T-helper 2 cell treated with Interferon-gamma antibody and Interleukin-4, amounts not matched to agents 5 μg/mL and 100 μg/mL, for 36 hours (primary cell): Measurements from ENCODE around the gene ADIRF.

Experiments
- DNase-seq: peaks from one replicate; pipeline ENCODE4 v3.0.0; 2021; ENCODE audit warnings: low spot score
- H3K27ac Mint-ChIP-seq: one replicate; pipeline ENCODE4 v1.8.0; 2021; ENCODE audit warnings: mild to moderate bottlenecking, mixed read lengths
- H3K27me3 Mint-ChIP-seq: one replicate; pipeline ENCODE4 v1.8.0; 2021; ENCODE audit warnings: low read depth, mixed read lengths
- H3K36me3 Mint-ChIP-seq: one replicate; pipeline ENCODE4 v1.8.0; 2021; ENCODE audit warnings: low read depth, mixed read lengths
- H3K4me1 Mint-ChIP-seq: one replicate; pipeline ENCODE4 v1.8.0; 2021; ENCODE audit warnings: low read depth, mixed read lengths
- H3K4me3 Mint-ChIP-seq: one replicate; pipeline ENCODE4 v1.8.0; 2022; ENCODE audit warnings: mild to moderate bottlenecking, moderate library complexity, mixed read lengths
- H3K9me3 Mint-ChIP-seq: one replicate; pipeline ENCODE4 v1.8.0; 2021; ENCODE audit warnings: mixed read lengths

The ADIRF gene

GRCh38 chr10:86961481-86962091 is 6.7 kb upstream of the ADIRF start:
- DNase-seq: no peak
- Mint-ChIP-seq H3K27ac (no peak overlapping the region), H3K27me3 (no peaks in the 10 kb centered on the region), H3K36me3 (no peaks in the 10 kb centered on the region), H3K4me1 (peaks cover 11% of the 10 kb centered on the region), H3K9me3 (no peaks in the 10 kb centered on the region), H3K4me3 (no peak overlapping the region)

- peaks cover 13% of the 10 kb centered on the region for H3K4me1 Mint-ChIP-seq
- H3K9me3 Mint-ChIP-seq: no peaks in the 10 kb centered on the region
- DNase-seq: no peak
- H3K4me3 Mint-ChIP-seq: no peak overlapping the region
- H3K27me3 Mint-ChIP-seq: no peaks in the 10 kb centered on the region
- H3K27ac Mint-ChIP-seq: no peak overlapping the region
- no peaks in the 10 kb centered on the region for H3K36me3 Mint-ChIP-seq
These were observed 5.9 kb upstream of the ADIRF start for GRCh38 chr10:86962136-86962980.

- H3K9me3 Mint-ChIP-seq: no peaks in the 10 kb centered on the region
- H3K36me3 Mint-ChIP-seq: no peaks in the 10 kb centered on the region
- H3K27ac Mint-ChIP-seq: no peak overlapping the region
- H3K27me3 Mint-ChIP-seq: no peaks in the 10 kb centered on the region
- H3K4me3 Mint-ChIP-seq: no peak overlapping the region
- DNase-seq: no peak
- peaks cover 16% of the 10 kb centered on the region for H3K4me1 Mint-ChIP-seq
These were observed 5.3 kb upstream of the ADIRF start for GRCh38 chr10:86962981-86963310.

DNA sequence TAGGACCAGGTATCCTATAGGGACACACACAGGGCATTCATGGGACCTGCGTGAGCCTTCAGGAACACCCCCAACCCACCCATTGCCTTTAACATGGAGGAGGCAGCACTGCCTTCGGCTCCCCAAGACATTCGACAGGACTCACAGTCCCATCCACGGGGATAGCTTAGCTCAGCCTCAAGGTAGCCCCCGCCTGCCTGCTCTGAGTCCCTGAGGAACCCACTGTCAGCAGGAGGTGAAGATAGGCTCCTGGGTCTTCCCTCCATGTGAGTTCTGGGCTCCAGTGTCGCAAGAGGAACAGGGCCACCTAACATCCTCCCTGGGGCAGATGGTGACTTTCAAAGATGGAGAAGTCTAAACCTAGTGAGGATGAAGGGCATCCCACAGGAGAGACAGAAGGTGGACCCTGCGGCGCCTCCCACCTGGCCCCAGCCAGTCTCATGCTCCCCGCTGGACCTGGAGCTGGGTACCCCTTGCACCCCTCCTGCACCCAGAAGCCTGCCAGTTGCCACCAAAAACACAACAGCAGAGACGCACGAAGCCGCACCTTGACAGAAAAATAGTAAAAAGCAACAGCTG is 4.9 kb upstream of the ADIRF start:
- Mint-ChIP-seq H3K27me3 (no peaks in the 10 kb centered on the region), H3K36me3 (no peaks in the 10 kb centered on the region), H3K9me3 (no peaks in the 10 kb centered on the region), H3K4me3 (no peak overlapping the region), H3K4me1 (peaks cover 16% of the 10 kb centered on the region), H3K27ac (no peak overlapping the region)
- DNase-seq: no peak

DNA sequence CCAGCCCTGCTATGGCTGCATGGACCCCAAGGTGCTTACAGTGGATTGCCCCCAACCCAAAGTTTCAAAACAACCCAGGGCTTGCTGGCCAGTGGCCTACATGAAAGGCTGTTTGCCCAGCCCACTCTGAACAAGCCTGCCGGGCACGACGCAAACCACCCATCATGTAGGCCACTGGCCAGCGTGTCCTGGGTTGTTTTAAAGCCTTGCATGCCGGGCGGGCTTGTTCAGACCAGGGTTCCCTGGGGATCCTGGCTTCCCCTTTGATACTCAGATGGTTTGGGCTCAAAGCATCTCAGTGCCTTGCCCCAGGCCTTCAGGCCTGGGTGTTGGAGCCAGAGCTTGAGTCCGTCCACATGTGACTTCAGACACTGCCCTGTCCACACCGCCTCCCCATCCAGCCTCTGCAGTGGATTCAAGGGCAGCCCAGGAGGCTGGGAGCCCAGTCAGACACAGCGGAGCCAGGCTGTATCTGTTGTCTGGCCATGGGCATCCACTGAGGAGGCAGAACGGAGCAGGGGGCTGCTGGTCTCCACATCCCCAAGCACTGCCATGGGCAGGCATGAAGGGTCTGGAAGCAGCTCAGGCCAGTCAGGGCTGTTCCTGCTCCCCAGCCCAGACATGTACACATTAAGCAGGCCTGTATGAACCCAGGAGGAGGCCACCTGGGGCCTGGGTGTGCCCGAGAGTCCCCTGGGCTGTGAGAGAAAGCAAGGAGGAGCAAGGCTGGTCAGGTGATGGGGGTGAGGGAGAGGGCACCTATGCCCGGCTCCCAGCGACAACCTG is 4.0 kb upstream of the ADIRF start:
- H3K27ac Mint-ChIP-seq: no peak overlapping the region

DNA sequence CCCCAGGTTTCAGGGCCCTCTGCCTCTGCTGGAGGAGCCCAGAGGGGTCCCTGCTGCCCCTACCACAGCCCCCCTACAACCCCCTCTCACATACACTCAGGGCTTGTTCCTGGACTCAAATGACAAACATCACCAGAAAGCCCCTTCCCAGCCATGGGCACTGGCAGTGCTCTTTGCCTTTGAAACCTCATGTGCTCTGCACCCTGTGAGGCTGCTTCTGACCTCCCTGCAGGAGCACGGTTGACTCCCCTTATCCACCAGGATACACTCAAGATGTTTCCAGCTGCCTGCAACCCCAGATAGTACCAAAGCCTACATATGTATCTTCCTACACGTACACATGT is 3.5 kb upstream of the ADIRF start:
- H3K36me3 Mint-ChIP-seq: no peaks in the 10 kb centered on the region
- no peak overlapping the region for H3K27ac Mint-ChIP-seq
- H3K9me3 Mint-ChIP-seq: no peaks in the 10 kb centered on the region
- peaks cover 16% of the 10 kb centered on the region for H3K4me1 Mint-ChIP-seq
- H3K4me3 Mint-ChIP-seq: no peak overlapping the region
- peaks cover 8% of the 10 kb centered on the region for H3K27me3 Mint-ChIP-seq
- no peak for DNase-seq

More for the DNA sequence above, 4.0 kb upstream of the ADIRF start:
- Mint-ChIP-seq H3K36me3 (no peaks in the 10 kb centered on the region), H3K4me1 (peaks cover 16% of the 10 kb centered on the region), H3K9me3 (no peaks in the 10 kb centered on the region), H3K4me3 (no peak overlapping the region), H3K27me3 (peaks cover 4% of the 10 kb centered on the region)
- no peak for DNase-seq

- no peaks in the 10 kb centered on the region for H3K36me3 Mint-ChIP-seq
- peaks cover 19% of the 10 kb centered on the region for H3K4me1 Mint-ChIP-seq
- H3K9me3 Mint-ChIP-seq: no peaks in the 10 kb centered on the region
- peaks cover 15% of the 10 kb centered on the region for H3K27me3 Mint-ChIP-seq
- H3K27ac Mint-ChIP-seq: no peak overlapping the region
- DNase-seq: no peak
- peak overlapping the region; percentile 46 for H3K4me3 Mint-ChIP-seq
These were observed 2.2 kb upstream of the ADIRF start for GRCh38 chr10:86965986-86966654.

DNA sequence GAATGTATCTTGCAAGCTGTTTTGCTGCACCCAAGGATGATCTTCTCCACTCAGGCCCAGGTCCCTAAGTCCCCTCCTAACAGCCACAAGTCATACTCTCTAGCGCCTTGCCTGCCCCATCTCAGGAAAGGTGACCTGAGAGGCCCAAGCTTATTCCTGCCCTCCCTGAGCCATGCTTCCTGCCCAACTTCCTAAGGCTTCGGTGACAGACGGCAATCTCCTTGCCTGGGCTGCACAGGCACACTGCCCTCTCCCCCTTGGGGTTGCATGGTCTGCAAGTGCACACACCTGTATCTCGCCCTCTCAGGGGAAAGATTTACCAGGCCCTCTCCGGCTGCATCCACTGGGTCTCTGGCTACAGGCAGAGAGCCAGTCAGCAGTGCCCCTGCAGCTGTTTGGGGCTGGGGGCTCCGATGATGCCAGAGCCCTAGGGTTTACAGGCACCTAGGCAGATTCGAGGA is 771 bp upstream of the ADIRF start:
- Mint-ChIP-seq H3K36me3 (no peaks in the 10 kb centered on the region), H3K27ac (no peak overlapping the region), H3K27me3 (peaks cover 16% of the 10 kb centered on the region), H3K4me1 (peaks cover 23% of the 10 kb centered on the region), H3K4me3 (no peak overlapping the region), H3K9me3 (no peaks in the 10 kb centered on the region)
- DNase-seq: no peak

DNA sequence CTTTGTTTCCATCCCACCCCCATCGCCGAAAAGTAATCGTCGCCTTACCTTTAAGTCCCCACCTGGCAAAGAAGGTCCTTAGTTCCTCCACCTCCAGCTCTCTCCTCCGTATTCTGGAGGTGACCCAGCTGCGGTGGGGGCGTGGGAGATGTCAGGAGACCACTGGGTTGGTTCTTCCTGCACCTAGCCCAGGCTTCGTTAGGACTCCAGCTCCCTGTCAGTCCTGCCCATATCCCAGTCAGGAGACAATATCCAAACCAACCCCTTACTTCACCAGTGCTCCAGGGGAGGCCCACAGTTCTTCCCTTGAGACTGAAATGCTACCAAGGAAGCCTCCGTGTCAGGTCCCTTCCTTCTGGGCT is 693 bp downstream of the ADIRF start:
- peaks cover 23% of the 10 kb centered on the region for H3K4me1 Mint-ChIP-seq
- no peak overlapping the region for H3K27ac Mint-ChIP-seq
- H3K27me3 Mint-ChIP-seq: peaks cover 26% of the 10 kb centered on the region
- H3K36me3 Mint-ChIP-seq: no peaks in the 10 kb centered on the region
- no peaks in the 10 kb centered on the region for H3K9me3 Mint-ChIP-seq
- no peak overlapping the region for H3K4me3 Mint-ChIP-seq
- DNase-seq: no peak

DNA sequence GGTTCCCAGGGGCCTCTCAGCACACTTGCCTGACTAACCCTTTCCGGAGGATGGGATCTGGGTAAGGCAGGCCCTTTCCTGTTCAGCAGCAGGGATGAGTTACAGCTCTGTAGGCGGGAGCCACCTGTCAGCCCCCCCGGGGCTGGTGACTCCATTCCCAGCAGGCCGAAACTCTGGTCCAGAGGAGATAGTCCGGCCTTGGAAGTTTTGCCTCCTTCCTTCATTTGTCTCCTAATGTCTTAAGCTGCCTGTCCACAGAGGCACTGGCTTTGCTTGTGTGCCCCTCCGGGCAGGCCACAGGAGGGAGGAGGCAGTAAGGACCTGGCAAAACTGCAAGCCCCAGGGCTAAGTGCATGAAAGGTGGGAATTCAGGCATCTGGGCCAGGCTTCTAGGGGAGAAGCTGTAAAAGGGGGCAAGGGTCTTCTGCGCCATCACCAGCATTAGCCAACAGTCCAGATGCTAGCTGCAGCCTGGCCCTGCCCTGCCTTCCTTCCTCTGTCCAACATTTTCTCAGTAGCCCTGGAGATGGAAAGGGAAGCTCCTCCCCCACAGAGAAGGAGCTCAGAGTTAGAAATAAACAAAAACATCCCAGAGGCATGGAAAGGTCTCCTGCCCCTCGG is 1.2 kb downstream of the ADIRF start:
- H3K27ac Mint-ChIP-seq: no peak overlapping the region
- H3K9me3 Mint-ChIP-seq: no peaks in the 10 kb centered on the region
- H3K36me3 Mint-ChIP-seq: no peaks in the 10 kb centered on the region
- peak overlapping the region; percentile 25 for H3K4me3 Mint-ChIP-seq
- H3K27me3 Mint-ChIP-seq: peaks cover 31% of the 10 kb centered on the region
- DNase-seq: no peak
- peaks cover 23% of the 10 kb centered on the region for H3K4me1 Mint-ChIP-seq

DNA sequence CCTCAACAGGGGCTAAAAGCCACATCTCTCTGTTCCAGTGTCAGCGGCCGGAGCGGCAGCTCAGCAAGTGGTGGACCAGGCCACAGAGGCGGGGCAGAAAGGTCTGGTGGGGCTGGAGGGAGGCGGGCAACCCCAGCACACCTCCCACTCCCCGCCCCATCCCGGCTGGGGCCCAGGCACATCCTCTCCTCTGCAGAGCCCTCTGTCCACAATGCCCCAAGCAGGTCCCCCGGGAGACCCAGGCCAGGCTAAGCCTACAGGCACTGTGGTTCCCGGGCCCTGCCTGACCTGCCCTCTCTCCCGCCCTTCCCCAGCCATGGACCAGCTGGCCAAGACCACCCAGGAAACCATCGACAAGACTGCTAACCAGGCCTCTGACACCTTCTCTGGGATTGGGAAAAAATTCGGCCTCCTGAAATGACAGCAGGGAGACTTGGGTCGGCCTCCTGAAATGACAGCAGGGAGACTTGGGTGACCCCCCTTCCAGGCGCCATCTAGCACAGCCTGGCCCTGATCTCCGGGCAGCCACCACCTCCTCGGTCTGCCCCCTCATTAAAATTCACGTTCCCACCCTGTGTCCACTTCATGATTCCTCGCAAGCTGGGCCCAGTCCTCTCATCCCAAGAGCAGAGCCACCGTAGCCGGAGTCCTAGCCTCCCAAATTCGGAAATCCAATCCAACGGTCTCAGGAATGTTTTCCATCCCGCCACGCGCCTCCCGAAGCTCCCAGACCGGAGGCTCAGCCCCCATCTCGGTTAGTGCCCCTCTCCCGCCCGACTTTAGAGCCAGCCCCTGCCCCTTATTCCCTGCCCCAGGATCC is 2.1 kb downstream of the ADIRF start:
- Mint-ChIP-seq H3K27ac (peak overlapping the region; percentile 64), H3K4me1 (peaks cover 23% of the 10 kb centered on the region), H3K4me3 (peak overlapping the region; percentile 65), H3K9me3 (no peaks in the 10 kb centered on the region), H3K27me3 (peaks cover 33% of the 10 kb centered on the region), H3K36me3 (no peaks in the 10 kb centered on the region)
- DNase-seq: no peak

DNA sequence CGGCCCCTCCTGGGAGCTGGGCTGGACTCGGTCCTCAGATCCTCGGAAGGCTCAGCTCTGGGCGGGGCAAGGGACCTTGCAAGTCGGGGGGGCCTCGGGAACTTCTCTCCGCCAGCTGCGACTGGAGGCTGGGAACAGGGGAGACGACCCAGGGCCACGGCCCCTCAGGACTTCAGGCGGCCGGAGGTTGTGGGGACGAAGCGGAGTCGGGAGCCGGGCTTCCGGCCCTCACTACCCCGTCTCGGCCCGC is 2.6 kb downstream of the ADIRF start:
- H3K36me3 Mint-ChIP-seq: no peaks in the 10 kb centered on the region

More for the DNA sequence above, 2.6 kb downstream of the ADIRF start:
- Mint-ChIP-seq H3K4me1 (peaks cover 18% of the 10 kb centered on the region), H3K27me3 (peaks cover 33% of the 10 kb centered on the region), H3K4me3 (peak overlapping the region; percentile 65), H3K27ac (no peak overlapping the region), H3K9me3 (no peaks in the 10 kb centered on the region)
- DNase-seq: no peak
